ENCODE results near the gene EMP1. TPM values are rescaled to one million over a fixed set of nuclear protein-coding genes. Genes with fewer than 3 reads are reported as not detected.

The EMP1 gene
- total RNA-seq, 1 donor from 2014 or later = not detected

DNA sequence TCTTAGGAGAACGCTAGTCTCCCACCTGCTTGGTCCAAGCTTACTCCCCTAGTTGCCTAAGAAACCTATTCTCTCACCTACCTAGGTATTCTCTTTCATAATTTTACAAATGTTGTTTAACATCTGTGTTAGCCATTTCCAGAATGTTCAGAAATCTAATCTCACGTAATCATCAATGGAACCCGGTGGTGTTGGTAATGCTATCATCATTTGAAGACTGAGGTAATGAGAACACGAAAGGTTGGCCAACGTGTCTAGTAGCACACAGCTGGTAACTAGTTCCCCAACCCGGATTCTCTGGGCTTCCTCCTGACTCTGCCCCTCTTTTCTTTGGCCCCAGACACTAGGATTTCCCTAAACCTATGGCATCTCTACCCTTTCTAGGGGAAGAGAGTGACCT is 43.8 kb upstream of the EMP1 start:
- no peaks in the 10 kb centered on the region for H3K27me3 Mint-ChIP-seq (ENCODE audit: unreplicated experiment)
- H3K9me3 Mint-ChIP-seq (ENCODE audit: unreplicated experiment) = peaks cover 3% of the 10 kb centered on the region
- H3K4me3 Mint-ChIP-seq (ENCODE audit: unreplicated experiment) = no peak overlapping the region
- no peak for DNase-seq
- TF ChIP-seq, protein P1, sequence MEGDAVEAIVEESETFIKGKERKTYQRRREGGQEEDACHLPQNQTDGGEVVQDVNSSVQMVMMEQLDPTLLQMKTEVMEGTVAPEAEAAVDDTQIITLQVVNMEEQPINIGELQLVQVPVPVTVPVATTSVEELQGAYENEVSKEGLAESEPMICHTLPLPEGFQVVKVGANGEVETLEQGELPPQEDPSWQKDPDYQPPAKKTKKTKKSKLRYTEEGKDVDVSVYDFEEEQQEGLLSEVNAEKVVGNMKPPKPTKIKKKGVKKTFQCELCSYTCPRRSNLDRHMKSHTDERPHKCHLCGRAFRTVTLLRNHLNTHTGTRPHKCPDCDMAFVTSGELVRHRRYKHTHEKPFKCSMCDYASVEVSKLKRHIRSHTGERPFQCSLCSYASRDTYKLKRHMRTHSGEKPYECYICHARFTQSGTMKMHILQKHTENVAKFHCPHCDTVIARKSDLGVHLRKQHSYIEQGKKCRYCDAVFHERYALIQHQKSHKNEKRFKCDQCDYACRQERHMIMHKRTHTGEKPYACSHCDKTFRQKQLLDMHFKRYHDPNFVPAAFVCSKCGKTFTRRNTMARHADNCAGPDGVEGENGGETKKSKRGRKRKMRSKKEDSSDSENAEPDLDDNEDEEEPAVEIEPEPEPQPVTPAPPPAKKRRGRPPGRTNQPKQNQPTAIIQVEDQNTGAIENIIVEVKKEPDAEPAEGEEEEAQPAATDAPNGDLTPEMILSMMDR (IDR thresholded peaks at IDR 0.05; ENCODE audit: partially characterized antibody, unreplicated experiment) = no peak
- H3K36me3 Mint-ChIP-seq (ENCODE audit: unreplicated experiment) = peaks cover 3% of the 10 kb centered on the region
- H3K27ac Mint-ChIP-seq (ENCODE audit: unreplicated experiment) = no peak overlapping the region
- H3K4me1 Mint-ChIP-seq (ENCODE audit: low read depth, unreplicated experiment) = no peaks in the 10 kb centered on the region

DNA sequence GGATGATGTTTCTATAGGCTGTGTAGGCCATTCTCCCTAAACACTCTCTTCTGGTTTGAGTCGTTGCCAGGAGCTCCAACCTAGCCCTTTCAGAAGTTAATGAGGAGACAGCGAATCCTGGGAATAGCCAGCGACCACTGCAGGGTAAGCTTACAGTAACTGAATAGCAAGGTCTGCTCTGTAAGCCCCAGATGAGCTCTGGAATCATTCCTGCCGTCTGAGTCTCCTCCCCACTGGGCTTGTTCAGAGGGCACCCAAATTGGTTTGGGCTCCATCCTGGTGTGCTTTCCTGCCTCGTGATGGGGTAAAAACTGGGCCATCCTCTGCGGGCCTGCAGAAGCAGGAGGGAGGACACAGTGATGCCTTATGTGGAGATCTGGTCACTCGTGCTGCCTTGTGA is 43.3 kb upstream of the EMP1 start:
- Mint-ChIP-seq H3K27me3 (ENCODE audit: unreplicated experiment) (no peaks in the 10 kb centered on the region), H3K4me3 (ENCODE audit: unreplicated experiment) (no peak overlapping the region), H3K4me1 (ENCODE audit: low read depth, unreplicated experiment) (no peaks in the 10 kb centered on the region), H3K9me3 (ENCODE audit: unreplicated experiment) (peaks cover 3% of the 10 kb centered on the region), H3K36me3 (ENCODE audit: unreplicated experiment) (peaks cover 3% of the 10 kb centered on the region), H3K27ac (ENCODE audit: unreplicated experiment) (no peak overlapping the region)
- TF ChIP-seq, protein P1 (IDR thresholded peaks at IDR 0.05; ENCODE audit: partially characterized antibody, unreplicated experiment) = no peak
- no peak for DNase-seq

DNA sequence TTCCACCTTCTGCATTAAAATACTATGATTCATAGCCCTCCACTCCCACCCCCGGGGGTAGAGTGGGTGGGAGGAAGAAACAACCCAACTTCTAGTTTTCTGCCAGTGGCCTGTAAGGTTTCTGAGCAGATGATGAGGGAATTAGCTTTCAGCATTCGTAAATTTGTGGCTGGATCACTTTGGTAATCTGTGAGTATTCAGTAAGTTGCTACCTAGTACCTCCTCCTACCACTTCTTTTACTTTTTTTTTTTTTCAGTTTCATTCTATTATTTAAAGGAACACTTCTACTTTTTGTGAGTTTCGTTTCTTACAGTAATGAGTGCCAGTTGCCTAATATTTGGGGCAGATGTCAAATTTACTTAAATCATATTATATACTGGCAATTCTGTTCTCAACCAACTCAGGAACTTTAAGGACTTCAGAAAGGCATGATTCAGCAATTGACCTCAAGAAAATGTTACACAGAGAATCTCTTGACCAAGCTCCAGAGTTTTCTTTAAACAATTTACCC is 42.4 kb upstream of the EMP1 start:
- TF ChIP-seq, protein P1 (IDR thresholded peaks at IDR 0.05; ENCODE audit: partially characterized antibody, unreplicated experiment) = no peak
- Mint-ChIP-seq H3K27me3 (ENCODE audit: unreplicated experiment) (no peaks in the 10 kb centered on the region), H3K4me3 (ENCODE audit: unreplicated experiment) (no peak overlapping the region)

DNA sequence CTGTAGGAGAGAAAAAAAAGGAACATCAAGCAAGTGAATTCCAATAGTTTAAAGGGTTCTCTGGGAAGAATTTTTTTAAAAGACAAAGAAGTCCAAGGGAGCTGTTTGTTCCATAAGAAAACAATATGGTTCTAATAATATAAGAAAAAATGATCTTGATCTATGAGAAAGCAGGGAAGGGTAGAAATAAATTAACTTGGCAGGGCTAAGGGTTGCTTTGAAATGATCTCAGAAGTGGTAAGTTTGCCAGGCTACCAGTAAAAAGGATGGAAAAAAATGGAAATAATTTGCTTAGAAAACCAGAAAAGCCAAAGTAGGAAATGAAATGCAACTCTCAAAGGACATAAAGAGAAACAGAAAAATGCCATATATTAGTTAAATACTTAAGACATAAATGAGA is 41.7 kb upstream of the EMP1 start:
- peaks cover under 1% of the 10 kb centered on the region for H3K9me3 Mint-ChIP-seq (ENCODE audit: unreplicated experiment)
- TF ChIP-seq, protein P1 (IDR thresholded peaks at IDR 0.05; ENCODE audit: partially characterized antibody, unreplicated experiment) = no peak

More for the DNA sequence above, 42.4 kb upstream of the EMP1 start:
- H3K36me3 Mint-ChIP-seq (ENCODE audit: unreplicated experiment) = peaks cover 3% of the 10 kb centered on the region
- no peak for DNase-seq
- H3K4me1 Mint-ChIP-seq (ENCODE audit: low read depth, unreplicated experiment) = no peaks in the 10 kb centered on the region
- H3K9me3 Mint-ChIP-seq (ENCODE audit: unreplicated experiment) = peaks cover 3% of the 10 kb centered on the region
- no peak overlapping the region for H3K27ac Mint-ChIP-seq (ENCODE audit: unreplicated experiment)

DNA sequence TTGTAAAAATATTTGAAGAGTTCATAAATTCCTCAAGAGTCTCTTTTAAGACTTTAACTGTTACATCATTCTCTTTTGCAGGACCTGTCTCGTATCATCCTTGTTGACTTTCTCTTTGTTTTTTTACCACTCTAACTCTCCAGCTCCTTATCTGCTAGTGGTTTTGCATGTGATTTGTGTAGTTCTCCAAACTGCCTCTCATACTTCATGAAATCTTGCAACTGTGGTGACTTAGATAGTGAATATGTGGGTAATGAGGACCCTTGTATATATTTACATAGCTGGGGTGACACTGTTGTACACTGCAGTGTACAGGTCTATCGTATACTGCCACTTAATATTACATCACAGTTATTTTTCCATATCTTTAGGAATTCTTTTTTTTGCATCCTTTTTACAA is 40.2 kb upstream of the EMP1 start:
- no peaks in the 10 kb centered on the region for H3K27me3 Mint-ChIP-seq (ENCODE audit: unreplicated experiment)
- no peak overlapping the region for H3K4me3 Mint-ChIP-seq (ENCODE audit: unreplicated experiment)
- H3K36me3 Mint-ChIP-seq (ENCODE audit: unreplicated experiment) = peaks cover 3% of the 10 kb centered on the region
- no peak for DNase-seq
- H3K4me1 Mint-ChIP-seq (ENCODE audit: low read depth, unreplicated experiment) = no peaks in the 10 kb centered on the region
- H3K27ac Mint-ChIP-seq (ENCODE audit: unreplicated experiment) = no peak overlapping the region
- TF ChIP-seq, protein P1 (IDR thresholded peaks at IDR 0.05; ENCODE audit: partially characterized antibody, unreplicated experiment) = no peak
- H3K9me3 Mint-ChIP-seq (ENCODE audit: unreplicated experiment) = no peaks in the 10 kb centered on the region

More for the DNA sequence above, 41.7 kb upstream of the EMP1 start:
- DNase-seq = no peak
- Mint-ChIP-seq H3K4me1 (ENCODE audit: low read depth, unreplicated experiment) (no peaks in the 10 kb centered on the region), H3K4me3 (ENCODE audit: unreplicated experiment) (no peak overlapping the region), H3K27me3 (ENCODE audit: unreplicated experiment) (no peaks in the 10 kb centered on the region), H3K36me3 (ENCODE audit: unreplicated experiment) (peaks cover 3% of the 10 kb centered on the region), H3K27ac (ENCODE audit: unreplicated experiment) (no peak overlapping the region)
